Activated naive CD4-positive, alpha-beta T cell treated with anti-CD3 and anti-CD28 coated beads, Interleukin-2, amount 50 U/mL, for 16 hours (primary cell): Measurements from ENCODE around the gene CDIP1.

Experiments
- DNase-seq: peaks from one replicate; pipeline ENCODE4 v3.0.0-alpha.2; 2020

CDIP1 gene

GRCh38 chr16:4537376-4538343, 913 bp downstream of the CDIP1 start:
- no peak for DNase-seq

- no peak for DNase-seq
Measured at GRCh38 chr16:4536391-4537106, 2.0 kb downstream of the CDIP1 start.

GRCh38 chr16:4535627-4536108, 2.9 kb downstream of the CDIP1 start:
- peak; percentile 26 for DNase-seq

- DNase-seq: no peak
Measured at GRCh38 chr16:4534151-4534790, 4.3 kb downstream of the CDIP1 start.

- no peak for DNase-seq
Measured at GRCh38 chr16:4533490-4533889, 5.1 kb downstream of the CDIP1 start.

GRCh38 chr16:4532238-4532637, 6.3 kb downstream of the CDIP1 start:
- DNase-seq: no peak

- no peak for DNase-seq
Measured at GRCh38 chr16:4531811-4532210, 6.8 kb downstream of the CDIP1 start.

GRCh38 chr16:4529085-4530060, 9.2 kb downstream of the CDIP1 start:
- DNase-seq: no peak

GRCh38 chr16:4525634-4526277, 12.8 kb downstream of the CDIP1 start:
- no peak for DNase-seq

- DNase-seq: no peak
Measured at GRCh38 chr16:4525069-4525468, 13.5 kb downstream of the CDIP1 start.

- DNase-seq: no peak
Measured at GRCh38 chr16:4524571-4524970, 14.0 kb downstream of the CDIP1 start.

GRCh38 chr16:4523686-4524085, 14.9 kb downstream of the CDIP1 start:
- DNase-seq: no peak

- DNase-seq: no peak
Measured at GRCh38 chr16:4522051-4522581, 16.5 kb downstream of the CDIP1 start.

GRCh38 chr16:4520913-4521312, 17.7 kb downstream of the CDIP1 start:
- DNase-seq: no peak

GRCh38 chr16:4519274-4520058, 19.1 kb downstream of the CDIP1 start:
- no peak for DNase-seq

- DNase-seq: no peak
Measured at GRCh38 chr16:4517812-4518680, 20.5 kb downstream of the CDIP1 start.

GRCh38 chr16:4515611-4516233, 22.9 kb downstream of the CDIP1 start:
- DNase-seq: no peak

GRCh38 chr16:4514606-4515005, 24.0 kb downstream of the CDIP1 start:
- no peak for DNase-seq

- no peak for DNase-seq
Measured at GRCh38 chr16:4513881-4514280, 24.7 kb downstream of the CDIP1 start.
